Measurements from ENCODE around the gene MMP23B.

- TF ChIP-seq CTCF (IDR thresholded peaks at IDR 0.05) (no peak), POLR2A (IDR thresholded peaks at IDR 0.05) (no peak)
Measured at GRCh38 chr1:1599935-1600860, 31.8 kb upstream of the MMP23B start, which contains the start of gene FNDC10.

Measured in Peyer's patch (tissue), 4 donors.